HPDE6-E6E7 (cell line): ENCODE data around the gene TMEM126B.

Experiments used
- DNase-seq: peaks from one replicate; pipeline ENCODE4 v3.0.0; 2011; ENCODE audit warnings: missing footprints; ENCODE audit errors: extremely low spot score

The TMEM126B gene

GRCh38 chr11:85682330-85683305, 54.2 kb downstream of the TMEM126B start:
- DNase-seq: no peak

GRCh38 chr11:85685125-85685819, 56.9 kb downstream of the TMEM126B start:
- DNase-seq: no peak

GRCh38 chr11:85685820-85686459, 57.5 kb downstream of the TMEM126B start, which contains the start of gene CCDC89:
Gene CCDC89, minus strand, starts transcription at chr11:85686195. Its CDS starts 65 bp downstream, at chr11:85686130.
- DNase-seq: no peak
